SIG-M5 treated with dmso at 0.1 percent for 504 hours (cell line): ENCODE data around the gene PKD2.
"Not testable (repeated sequence)": the region's sequence is repeated elsewhere in the genome, so short reads cannot be mapped to it uniquely, and the experiment has no call there.

ENCODE experiments used
- DNase-seq: peaks from one replicate; lab custom pipeline; 2025; ENCODE audit not compliant: unreplicated experiment; lab: John Stamatoyannopoulos, UW

The PKD2 gene

DNA sequence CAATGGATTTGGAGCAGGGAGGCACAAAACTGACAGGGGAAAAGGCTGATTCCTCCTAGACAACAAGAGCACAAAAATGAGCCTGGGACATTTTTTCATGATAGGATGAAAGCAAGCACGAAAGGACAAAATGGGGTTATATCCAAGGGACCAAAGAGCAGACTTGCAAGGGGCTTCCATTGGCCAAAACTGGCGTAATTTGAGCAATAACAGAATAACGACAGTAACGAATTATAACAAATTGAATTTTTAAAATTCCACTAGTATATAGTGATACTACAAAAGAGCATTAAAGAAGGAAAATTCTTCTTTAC is 21.6 kb upstream of the PKD2 start:
- no peak for DNase-seq

DNA sequence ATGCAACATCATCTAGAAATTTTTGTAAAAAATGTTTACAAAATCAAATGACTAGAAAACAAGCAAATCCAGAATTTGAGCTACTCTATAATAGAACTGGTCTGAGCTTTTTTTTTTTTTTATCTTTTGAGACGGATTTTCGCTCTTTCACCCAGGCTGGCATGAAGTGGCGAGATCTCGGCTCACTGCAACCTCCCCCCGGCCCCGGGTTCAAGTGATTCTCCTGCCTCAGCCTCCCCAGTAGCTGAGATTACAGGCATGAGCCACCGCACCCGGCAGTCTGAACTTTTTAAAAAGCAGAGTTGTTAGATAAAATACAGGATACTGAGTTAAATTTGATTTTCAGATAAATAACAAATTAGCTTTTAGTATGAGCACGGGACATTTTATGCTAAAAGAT is 20.9 kb upstream of the PKD2 start:
- no peak for DNase-seq

DNA sequence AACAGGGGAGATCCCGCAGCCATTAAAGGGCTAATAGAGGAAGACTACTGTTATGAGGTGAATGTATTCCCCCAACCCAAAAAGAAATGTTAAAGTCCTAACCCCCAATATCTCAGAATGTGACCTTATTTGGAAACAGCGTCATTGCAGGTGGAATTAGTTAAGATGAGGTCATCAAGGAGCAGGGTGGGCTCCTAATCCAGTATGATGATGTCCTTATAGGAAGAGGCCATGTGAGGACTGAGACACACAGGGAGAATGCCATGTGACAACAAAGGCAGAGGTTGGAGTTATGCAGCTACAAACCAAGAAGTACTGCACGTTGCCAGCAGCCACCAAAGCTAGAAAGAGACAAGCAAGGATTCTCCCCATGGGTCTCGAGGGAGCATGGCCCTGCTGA is 17.7 kb upstream of the PKD2 start:
- no peak for DNase-seq

DNA sequence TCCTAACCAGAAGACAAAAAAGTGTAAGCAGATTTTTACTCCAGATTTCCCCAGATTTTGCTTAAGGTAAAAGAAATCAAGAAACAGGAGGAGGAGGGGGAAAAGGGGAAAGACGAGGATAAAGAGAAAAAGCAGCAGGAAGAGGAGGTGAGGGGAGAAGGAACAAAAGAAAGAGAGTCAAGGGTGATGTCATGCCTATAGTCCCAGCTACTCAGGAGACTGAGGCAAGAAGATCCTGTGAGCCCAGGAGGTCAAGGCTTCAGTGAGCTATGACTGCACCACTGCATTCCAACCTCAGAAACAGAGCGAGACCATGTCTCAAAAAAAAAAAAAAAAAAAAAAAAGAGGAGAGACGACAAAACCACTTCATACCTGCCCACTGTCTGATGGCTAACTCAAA is 12.0 kb upstream of the PKD2 start:
- no peak for DNase-seq

DNA sequence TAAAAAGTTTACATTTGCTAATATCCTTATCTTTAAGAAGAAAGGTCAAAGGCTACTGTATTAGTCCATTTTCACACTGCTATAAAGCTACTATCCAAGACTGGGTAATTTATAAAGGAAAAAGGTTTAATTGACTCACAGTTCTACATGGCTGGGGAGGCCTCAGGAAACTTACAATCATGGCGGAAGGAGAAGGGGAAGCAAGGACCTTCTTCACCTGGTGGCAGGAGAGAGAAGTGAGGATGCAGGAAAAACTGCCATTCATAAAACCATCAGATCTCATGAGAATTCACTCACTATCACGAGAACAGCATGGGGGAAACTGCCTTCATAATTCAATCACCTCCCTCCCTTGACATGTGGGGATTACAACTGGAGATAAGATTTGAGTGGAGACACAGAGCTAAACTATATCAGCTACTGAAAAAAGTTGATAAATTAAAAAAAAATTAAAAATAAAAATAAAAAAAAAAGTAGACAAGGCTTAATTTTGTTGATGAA is 8.2 kb upstream of the PKD2 start:
- DNase-seq = not testable (repeated sequence)

DNA sequence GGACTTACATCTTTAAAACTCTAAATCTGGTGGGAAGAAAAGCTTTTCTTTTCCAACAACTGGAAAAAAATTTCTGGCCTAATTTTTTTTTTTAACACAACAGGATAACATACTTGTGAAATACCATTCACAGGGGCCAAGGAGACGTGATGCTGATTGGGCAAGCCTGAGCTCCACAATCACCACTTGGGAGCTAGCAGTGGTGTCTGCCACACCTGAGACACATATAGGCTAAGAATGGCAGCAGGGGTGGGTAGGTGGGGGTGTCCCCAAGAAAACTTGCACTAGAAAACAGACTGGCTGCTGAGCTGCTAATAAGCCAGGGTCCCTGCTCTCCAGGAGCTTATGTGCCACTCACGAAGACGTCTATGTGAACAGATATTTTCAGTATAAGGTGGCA is 5.6 kb upstream of the PKD2 start:
- no peak for DNase-seq

DNA sequence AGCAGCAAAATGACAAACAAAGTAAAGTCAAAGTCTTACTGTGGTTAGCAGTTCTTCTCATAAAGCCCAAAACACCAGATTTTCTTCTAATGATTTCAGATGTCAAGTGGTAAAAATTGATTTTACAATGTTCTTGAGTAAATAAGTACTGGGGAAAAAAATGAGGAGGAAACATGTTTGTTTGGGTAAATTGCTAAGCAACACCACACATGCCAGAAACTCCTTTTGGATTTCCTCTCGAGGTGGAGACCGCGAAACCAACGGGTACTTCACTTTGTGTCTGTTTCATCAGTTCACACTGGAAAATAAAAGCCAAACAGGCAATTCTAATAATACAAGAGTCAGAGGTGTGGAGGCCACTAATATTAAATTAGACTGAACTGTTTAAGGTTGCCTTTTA is 4.6 kb upstream of the PKD2 start:
- no peak for DNase-seq

DNA sequence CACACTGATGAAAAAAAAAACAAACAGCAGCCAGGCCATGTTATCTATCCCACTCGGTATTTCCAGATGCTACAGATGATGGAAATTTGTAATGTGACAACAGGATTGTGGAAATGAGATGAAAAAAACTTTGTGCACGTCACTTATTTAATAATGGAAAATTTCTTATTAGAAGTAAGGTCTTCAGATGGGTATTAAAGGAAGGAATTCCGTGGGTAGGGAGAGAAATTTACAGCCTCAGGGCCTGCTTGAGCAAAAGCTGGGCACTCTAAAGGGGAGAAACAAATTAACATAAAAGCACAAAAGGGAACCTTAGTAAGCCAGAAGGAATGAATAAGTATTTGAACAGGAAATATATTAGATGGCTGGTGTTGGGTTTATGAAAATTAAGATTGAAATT is 4.2 kb upstream of the PKD2 start:
- no peak for DNase-seq

DNA sequence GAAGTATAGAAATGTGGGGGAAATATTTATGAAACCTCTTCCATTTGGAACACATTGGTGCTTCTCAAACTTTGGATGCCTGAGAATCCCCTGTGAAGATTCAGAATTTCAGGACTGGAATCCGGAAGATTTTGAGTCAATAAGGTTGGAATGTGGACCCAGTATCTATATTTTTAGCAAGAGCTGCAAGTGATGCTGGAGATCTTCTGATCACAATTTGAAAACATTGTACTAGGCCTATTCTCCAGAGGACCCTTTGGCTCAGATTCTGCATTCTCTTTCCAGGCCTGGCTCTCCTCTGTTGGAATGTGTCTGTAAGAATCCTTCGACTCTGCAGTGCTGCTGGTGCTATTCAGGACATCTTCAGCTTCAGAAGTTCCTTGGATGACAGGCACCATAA is 2.4 kb upstream of the PKD2 start:
- DNase-seq = no peak

DNA sequence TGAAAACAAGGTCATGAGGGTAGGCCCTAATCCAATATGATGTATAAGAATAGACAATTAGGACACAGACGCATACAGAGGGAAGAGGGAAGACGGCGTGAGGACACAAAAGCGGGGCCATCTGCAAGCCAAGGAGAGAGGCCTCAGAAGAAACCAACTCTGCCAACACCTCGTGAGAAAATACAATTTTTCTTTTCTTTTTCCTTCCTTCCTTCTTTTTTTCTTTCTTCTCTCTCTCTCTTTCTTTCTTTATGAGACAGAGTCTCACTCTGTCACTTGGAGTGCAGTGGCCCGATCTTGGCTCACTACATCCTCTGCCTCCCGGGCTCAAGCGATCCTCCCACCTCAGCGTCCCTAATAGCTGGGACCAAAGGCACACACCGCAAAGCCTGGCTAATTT is 1.5 kb upstream of the PKD2 start:
- DNase-seq = no peak

DNA sequence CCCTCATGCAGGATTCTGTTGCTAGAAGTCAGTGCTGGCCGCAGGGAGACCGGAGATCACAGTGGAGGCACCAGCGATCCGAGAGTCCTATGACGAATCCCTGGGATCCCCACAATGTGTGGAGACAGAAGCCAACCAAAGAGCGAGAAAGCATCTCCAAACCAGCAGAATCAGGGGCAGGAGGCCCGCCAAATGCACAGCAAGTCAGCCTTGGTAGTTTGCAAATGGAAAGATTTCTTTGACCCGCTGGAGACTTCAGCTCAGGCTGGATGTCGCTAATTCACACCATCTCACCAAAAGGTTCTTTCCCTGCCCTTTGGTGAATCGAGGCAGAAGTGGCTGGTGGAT is 505 bp upstream of the PKD2 start:
- DNase-seq = no peak

DNA sequence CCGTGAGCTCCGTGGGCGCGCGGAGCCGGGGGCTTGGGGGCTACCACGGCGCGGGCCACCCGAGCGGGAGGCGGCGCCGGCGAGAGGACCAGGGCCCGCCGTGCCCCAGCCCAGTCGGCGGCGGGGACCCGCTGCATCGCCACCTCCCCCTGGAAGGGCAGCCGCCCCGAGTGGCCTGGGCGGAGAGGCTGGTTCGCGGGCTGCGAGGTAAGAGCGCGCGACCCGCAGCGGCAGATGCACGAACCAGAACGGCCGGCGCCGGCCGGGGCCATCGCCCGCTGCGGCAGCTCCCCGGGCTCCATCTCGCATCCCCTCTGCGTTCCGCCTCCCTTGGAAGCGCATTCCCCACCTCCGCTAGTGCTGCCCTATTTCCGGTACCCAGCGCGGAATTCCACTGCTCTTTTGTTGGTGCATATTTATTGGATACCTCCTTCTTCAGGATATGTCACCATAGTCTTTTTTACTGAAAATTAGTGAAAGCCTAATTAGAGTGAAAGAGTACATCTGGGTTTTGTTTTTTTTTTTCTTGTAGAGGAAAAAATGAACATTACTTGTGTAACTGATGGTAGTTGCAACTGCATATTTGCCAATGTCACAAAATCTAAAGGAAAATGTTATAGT is 797 bp downstream of the PKD2 start:
- DNase-seq = peak; percentile 37

DNA sequence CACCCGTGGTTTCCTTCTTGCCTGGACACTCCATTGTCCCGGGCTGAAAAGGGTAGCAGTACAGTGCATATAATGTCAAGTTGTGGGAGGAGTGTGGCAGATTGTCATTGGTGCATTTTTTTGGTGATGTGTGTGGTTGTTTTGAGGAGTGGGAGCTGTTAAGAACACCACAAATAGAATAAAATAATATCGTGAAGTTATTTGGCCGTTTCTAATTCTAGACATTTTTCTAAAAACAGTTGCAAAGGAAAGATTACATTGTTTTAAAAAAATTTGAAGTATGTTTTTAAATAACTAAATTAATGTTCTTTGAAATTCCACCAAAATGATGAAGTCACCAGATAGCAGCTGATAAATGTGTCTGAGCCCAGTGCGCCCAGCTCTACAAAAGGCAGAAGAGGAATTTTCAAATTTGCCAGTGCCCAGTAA is 1.3 kb downstream of the PKD2 start:
- no peak for DNase-seq

DNA sequence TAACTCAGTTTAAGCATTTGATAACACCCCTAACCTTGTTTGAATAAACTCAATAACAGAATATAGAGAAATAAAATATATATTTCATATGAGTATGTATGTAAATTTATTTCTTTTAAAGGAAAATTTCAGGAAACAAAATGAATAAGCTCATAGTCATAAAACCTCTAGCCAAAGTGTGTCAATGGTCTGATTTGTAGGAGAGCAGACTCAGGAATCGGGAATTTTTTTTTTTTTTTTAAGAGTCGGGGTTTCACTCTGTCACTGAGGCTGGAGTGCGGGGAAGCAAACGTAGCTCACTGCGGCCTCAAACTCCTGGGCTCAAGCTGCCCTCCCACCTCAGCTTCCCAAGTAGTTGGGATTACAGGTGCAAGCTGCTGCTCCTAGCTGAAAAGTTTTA is 2.4 kb downstream of the PKD2 start:
- no peak for DNase-seq

DNA sequence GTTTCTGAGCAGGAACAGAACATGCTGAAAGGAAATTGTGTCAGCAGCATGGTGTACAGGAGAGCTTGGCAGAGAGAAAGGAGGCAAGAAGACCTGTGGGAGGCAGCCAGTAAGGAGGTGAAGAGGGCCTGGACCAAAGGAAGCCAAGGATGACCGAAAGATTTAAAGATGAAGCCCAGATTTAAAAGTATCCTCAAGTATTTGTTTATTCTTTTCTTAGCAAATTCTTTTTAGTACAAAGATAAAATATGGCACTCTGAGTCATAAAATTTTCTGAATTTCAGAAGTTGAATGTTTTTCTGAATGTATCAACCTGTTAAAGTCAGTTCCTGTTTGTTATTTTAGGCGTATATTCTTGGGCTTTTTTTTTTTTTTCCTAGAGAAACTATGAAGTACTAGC is 3.5 kb downstream of the PKD2 start:
- no peak for DNase-seq

DNA sequence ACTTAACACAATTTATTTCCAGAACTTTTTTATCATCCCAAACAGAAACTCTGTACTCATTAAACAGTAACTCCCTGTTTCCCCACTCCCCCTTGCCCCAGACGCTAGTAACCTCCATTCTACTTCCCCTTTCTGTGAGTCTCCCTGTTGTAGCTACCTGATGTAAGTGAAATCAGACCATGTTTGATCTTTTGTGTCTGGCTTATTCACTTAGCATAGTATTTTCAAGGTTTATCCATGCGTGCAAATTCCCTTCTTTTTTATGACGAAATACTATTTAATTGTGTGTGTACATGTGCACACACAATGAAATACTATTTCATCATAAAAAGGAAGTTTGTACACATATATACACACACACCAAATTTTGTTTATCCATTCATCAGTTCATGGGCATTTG is 5.2 kb downstream of the PKD2 start:
- DNase-seq = peak; percentile 67

DNA sequence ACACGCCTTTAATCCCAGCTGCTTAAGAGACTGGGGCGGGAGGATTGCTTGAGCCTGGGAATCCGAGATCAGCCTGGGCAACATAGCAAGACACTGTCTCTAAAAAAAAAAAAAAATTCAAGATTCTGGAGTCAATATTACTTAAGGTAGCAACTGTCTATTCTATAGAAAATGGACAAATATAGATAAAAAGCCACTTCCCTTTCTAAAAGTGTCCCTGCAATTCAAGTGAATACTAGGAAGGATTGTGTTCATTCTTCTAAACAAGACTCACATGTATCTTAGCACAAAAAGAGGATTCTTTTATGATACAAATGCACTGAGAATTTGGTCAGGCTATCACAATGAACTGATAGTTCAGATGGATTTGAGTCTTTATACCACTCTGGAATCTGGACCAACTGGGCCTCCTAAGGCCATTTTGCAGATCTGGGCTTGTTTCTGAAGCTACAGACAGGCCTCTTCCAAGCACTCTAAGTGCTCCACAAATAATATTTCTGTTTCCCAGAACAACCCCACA is 7.0 kb downstream of the PKD2 start:
- no peak for DNase-seq

DNA sequence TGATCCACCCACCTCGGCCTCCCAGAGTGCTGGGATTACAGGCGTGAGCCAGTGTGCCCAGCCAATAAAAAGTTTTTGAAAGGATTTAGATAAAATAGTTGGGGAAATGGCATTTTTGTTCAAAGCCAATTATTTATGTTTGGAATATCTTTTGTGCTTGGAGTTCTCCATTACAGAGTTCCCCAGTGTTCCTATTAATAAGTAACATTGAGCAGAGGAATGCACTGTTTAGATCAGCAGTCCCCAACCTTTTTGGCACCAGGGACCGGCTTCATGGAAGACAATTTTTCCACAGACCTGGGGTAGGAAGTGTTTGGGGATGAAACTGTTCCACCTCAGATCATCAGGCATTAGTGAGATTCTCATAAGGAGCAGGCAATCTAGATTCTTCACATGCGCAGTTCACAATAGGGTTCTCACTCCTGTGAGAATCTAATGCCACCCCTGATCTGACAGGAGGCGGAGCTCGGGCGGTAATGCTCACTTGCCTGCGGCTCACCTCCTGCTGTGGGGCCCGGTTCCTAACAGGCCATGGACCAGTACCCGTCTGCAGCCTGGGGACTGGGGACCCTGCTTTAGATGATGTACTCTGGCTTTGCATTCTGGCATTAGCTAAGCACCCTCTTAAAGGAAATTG is 8.3 kb downstream of the PKD2 start:
- no peak for DNase-seq

DNA sequence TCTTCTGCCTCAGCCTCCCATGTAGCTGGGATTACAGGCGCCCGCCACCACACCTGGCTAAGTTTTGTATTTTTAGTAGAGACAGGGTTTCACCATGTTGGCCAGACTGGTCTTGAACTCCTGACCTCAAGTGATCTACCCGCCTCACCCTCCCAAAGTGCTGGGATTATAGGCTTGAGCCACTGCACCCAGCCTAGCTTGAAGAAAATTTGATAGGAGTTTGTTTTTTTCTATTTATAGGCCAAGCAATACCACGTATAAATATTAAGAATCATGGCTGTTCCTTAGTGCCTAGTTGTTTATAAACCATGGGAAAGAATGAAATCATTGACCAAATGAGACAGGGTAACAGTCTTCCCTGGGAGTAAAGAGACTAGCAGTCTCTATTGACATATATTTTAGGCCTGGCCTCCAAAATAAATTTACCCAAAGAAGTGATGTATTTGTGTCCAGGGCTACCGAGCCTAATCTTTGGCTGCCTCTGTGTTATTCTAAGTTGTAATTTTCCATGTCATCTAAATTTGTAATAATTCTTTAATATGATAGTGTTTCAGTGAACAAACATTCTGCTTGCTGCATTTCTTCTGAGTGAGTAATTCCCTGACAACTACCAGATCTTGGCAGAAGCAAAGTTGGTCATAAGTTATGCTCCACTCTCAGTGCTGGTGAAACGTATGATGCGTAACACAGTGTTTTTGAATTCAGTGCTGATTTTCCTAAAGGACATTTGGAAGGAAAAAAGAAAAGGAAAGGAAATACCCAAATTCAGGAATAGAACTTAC is 10.3 kb downstream of the PKD2 start:
- DNase-seq = no peak

DNA sequence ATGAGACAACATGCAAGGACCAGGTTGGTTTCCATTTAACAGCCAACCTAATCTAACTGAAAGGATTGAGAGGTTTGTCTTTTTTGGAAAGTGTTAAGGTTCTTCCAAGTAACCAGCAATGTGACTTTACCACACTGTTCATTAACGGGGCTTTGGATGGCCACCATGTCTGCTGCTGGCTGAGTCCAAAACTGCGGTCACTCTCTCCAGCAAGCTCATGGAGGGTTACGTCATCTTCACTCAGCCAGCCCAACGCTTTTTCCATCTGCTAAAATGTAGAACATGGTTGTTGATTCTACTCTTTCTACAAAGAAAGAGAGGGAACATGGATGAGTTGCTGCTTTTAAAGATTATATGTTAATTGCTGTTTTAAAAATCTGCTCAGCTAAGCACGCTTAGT is 11.0 kb downstream of the PKD2 start:
- no peak for DNase-seq

DNA sequence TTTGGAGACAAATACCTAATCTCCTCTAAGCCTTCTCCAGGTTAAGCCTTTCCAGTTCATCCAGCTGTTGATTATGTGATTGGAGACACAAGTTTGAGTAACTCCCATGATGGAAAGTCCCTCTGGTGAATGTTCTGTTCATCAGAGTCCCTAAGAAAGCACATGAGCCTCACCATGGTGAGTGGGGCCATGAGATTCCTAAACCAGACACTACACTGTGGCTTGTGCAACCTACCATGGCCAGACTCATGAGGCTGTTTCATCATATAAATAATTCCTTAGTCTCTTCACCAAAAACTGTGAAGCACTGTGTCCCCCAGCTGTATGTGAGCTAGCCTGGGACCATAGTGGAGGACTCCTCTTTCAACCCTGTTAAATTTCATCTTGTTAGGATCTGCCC is 14.4 kb downstream of the PKD2 start:
- no peak for DNase-seq

DNA sequence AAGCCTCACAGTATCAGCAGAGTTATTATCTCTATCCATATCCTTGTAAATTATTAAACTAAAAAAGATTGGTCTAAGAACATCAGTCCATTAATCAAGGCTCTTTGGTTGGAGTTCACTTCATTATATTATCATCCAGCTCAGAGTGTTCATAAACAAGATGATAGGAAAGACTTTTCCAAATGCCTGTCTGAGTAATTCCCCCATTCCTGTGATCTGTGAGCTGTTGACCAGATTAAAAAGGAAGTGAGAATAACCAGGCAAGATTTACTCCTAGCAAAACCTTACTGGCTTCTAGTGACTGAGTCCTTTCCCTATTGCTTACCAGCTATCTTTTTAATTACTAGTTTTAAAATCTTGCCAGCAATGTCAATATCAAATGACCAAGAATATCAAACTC is 14.9 kb downstream of the PKD2 start:
- DNase-seq = no peak
